Nephron progenitor cell (in vitro differentiated cells): ENCODE results near the gene PLG.
"Not testable (repeated sequence)": the region's sequence is repeated elsewhere in the genome, so short reads cannot be mapped to it uniquely, and the experiment has no call there.

Experiments
- DNase-seq: peaks from one replicate; pipeline ENCODE4 v3.0.0; 2021
- H3K27ac Mint-ChIP-seq: 2 replicates; pipeline ENCODE4 v1.8.0; 2021; ENCODE audit warnings: mild to moderate bottlenecking, moderate library complexity, mixed read lengths
- H3K27me3 Mint-ChIP-seq: 2 replicates; pipeline ENCODE4 v1.8.0; 2021; ENCODE audit warnings: mild to moderate bottlenecking, low read depth, mixed read lengths; ENCODE audit not compliant: poor library complexity
- H3K36me3 Mint-ChIP-seq: 2 replicates; pipeline ENCODE4 v1.8.0; 2021; ENCODE audit warnings: low read depth, mixed read lengths
- H3K4me1 Mint-ChIP-seq: 2 replicates; pipeline ENCODE4 v1.8.0; 2021; ENCODE audit warnings: mixed read lengths
- H3K4me3 Mint-ChIP-seq: 2 replicates; pipeline ENCODE4 v1.8.0; 2021; ENCODE audit warnings: mild to moderate bottlenecking, moderate library complexity, mixed read lengths
- H3K9me3 Mint-ChIP-seq: 2 replicates; pipeline ENCODE4 v1.8.0; 2021; ENCODE audit warnings: mild to moderate bottlenecking, moderate library complexity, mixed read lengths
- TF ChIP-seq, protein P1 (sequence below): fragments of 200-600 bp; sonication (generic); IDR thresholded peaks from 2 replicates; pipeline ENCODE4 v1.5.0; 2021; ENCODE audit warnings: antibody characterized with exemption

Gene PLG

DNA sequence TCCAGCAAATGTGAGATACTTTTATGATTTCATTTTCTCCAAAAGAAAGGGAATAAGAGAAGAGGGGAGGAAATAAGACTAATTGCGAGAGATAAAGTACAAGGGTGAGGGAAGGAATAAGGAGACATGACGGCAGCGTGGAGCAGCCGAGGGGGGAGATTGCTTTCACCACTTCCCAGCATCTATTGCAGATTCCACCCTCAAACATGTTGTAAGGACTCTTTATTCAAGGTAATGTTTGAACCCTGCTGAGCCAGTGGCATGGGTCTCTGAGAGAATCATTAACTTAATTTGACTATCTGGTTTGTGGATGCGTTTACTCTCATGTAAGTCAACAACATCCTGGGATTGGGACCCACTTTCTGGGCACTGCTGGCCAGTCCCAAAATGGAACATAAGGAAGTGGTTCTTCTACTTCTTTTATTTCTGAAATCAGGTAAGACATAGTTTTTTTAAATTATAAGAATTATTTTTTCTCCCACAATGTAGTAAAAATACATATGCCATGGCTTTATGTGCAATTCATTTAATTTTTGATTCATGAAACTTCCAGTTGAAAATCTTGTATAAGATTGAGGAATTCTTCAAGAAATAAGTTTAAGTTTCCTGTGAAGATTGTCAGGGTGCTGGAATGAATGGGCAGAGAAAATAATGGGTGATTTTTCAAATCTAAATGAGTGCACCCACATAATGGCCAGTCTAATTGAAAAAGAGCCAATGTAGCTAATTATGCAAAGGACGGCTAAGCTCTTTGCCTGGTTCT is at the start of gene PLG:
TSS of gene PLG (plus strand) at position 327 of the 763 bp plus-strand sequence. CDS start at position 388, 61 bp downstream.
- not testable (repeated sequence) for H3K36me3 Mint-ChIP-seq, H3K9me3 Mint-ChIP-seq, DNase-seq, H3K27ac Mint-ChIP-seq, H3K4me3 Mint-ChIP-seq, H3K4me1 Mint-ChIP-seq
- H3K27me3 Mint-ChIP-seq: peaks cover 13% of the 10 kb centered on the region

DNA sequence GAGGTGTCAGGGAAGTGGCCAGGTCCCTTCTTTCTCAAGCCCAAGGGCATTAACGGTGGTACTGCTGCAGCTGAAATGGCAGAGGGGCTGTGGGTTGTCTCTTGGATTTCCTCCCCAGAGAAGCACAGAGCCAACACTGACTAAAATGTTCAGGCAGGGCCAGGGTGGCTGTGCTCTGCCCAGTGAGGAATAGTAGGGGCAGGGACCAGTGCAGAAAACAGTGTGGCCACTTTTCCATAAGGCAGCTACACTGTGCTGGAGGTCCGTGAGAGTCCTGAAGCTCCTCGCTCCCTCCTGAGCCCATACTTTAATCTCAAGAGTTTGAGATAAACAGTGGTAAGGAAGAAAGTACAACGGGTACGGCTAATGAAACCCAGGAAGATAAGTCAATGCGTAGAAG is 42.5 kb upstream of the PLG start:
- H3K27me3 Mint-ChIP-seq: peaks cover 6% of the 10 kb centered on the region
- H3K36me3 Mint-ChIP-seq: no peaks in the 10 kb centered on the region
- H3K27ac Mint-ChIP-seq: no peak overlapping the region
- TF ChIP-seq, protein P1, sequence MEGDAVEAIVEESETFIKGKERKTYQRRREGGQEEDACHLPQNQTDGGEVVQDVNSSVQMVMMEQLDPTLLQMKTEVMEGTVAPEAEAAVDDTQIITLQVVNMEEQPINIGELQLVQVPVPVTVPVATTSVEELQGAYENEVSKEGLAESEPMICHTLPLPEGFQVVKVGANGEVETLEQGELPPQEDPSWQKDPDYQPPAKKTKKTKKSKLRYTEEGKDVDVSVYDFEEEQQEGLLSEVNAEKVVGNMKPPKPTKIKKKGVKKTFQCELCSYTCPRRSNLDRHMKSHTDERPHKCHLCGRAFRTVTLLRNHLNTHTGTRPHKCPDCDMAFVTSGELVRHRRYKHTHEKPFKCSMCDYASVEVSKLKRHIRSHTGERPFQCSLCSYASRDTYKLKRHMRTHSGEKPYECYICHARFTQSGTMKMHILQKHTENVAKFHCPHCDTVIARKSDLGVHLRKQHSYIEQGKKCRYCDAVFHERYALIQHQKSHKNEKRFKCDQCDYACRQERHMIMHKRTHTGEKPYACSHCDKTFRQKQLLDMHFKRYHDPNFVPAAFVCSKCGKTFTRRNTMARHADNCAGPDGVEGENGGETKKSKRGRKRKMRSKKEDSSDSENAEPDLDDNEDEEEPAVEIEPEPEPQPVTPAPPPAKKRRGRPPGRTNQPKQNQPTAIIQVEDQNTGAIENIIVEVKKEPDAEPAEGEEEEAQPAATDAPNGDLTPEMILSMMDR: no peak
- DNase-seq: no peak
- H3K4me3 Mint-ChIP-seq: no peak overlapping the region
- peaks cover 34% of the 10 kb centered on the region for H3K9me3 Mint-ChIP-seq
- H3K4me1 Mint-ChIP-seq: no peaks in the 10 kb centered on the region

DNA sequence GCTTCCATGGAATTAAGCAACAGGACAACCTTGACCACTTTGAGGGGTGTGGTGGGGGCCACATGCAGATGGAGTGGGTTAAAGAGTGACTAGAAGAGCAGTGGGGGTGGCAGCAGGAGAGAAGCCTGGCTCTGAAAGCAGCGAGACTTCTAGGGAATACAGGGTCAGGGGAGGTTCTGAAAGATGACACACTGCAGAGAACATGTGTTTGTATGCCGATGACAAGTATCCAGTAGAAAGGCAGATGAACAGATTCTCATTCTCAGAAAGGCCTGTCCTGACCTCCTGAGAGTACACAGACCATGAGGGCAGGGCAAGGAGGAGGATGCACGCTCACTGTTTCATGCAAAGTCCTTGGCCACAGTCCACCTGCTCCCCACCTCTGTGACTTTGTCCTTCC is 40.8 kb upstream of the PLG start:
- Mint-ChIP-seq H3K36me3 (no peaks in the 10 kb centered on the region), H3K27ac (no peak overlapping the region), H3K4me3 (no peak overlapping the region), H3K9me3 (peaks cover 25% of the 10 kb centered on the region), H3K4me1 (no peaks in the 10 kb centered on the region), H3K27me3 (peaks cover 8% of the 10 kb centered on the region)
- DNase-seq: no peak
- TF ChIP-seq, protein P1: no peak

DNA sequence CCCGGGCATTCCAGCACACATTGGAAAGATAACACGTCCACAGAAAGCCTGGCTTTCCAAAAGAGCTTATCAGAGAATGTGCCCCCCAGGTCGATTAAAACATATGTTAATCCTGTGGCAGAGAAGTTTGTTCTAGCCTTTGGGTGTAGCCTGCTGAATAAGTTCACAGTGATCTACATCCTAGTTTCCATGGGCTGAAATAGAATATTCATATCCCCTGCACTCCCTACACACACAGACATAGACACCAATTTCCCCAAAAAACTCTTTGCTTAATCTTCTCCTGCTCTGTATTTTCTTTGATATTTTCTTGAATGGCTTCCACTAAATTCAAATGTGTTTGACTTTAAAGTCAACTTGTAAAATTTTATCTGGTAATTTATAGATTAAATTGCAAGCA is 39.6 kb upstream of the PLG start:
- no peak for DNase-seq
- TF ChIP-seq, protein P1: no peak
- no peaks in the 10 kb centered on the region for H3K4me1 Mint-ChIP-seq
- H3K27me3 Mint-ChIP-seq: peaks cover 9% of the 10 kb centered on the region
- peaks cover 16% of the 10 kb centered on the region for H3K9me3 Mint-ChIP-seq
- no peak overlapping the region for H3K27ac Mint-ChIP-seq
- H3K36me3 Mint-ChIP-seq: no peaks in the 10 kb centered on the region
- H3K4me3 Mint-ChIP-seq: no peak overlapping the region

DNA sequence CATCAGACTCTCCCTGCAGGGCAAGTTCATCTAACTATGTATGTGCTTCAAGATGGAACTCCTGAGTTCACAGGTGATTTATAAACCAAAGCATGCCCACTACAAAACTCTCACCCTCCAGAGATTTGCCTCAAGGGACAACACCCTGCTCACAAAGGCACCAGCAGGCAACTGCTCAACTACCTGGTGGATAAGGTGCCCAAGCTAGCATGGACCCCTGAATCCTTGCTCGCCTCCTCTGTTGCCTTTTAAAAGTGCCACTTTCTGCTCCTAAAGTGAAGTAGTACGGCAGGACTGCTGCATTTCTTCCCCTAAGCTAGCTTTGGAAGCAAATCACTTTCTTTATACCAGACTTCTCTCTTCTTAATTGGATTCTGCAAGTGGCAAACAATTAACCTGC is 39.2 kb upstream of the PLG start:
- H3K4me3 Mint-ChIP-seq: no peak overlapping the region
- H3K9me3 Mint-ChIP-seq: peaks cover 12% of the 10 kb centered on the region
- no peak for DNase-seq
- no peaks in the 10 kb centered on the region for H3K4me1 Mint-ChIP-seq
- TF ChIP-seq, protein P1: no peak
- no peak overlapping the region for H3K27ac Mint-ChIP-seq
- peaks cover 9% of the 10 kb centered on the region for H3K27me3 Mint-ChIP-seq
- no peaks in the 10 kb centered on the region for H3K36me3 Mint-ChIP-seq

DNA sequence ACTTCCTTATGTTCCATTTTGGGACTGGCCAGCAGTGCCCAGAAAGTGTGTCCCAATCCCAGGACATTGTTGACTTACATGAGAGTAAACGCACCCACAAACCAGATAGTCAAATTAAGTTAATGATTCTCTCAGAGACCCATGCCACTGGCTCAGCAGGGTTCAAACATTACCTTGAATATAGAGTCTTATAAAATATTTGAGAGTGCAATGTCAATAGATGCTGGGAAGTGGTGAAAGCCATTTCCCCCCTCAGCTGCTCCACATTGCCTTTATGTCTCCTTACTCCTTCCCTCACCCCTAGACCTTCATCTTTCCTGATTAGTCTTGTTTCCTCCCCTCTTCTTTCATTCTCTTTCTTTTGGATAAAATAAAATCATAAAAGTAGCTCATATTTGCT is 37.8 kb upstream of the PLG start, which contains the start of gene LPA:
TSS of gene LPA (minus strand) at position 78 of the 400 bp plus-strand sequence. CDS start at position 17, 61 bp downstream.
- not testable (repeated sequence) for DNase-seq, H3K4me1 Mint-ChIP-seq, H3K27me3 Mint-ChIP-seq, H3K4me3 Mint-ChIP-seq, H3K27ac Mint-ChIP-seq, H3K9me3 Mint-ChIP-seq, H3K36me3 Mint-ChIP-seq
